C1 segment of cervical spinal cord (tissue), 14 donors: Measurements from ENCODE around the gene RORB.

Source experiments
- DNase-seq, 14 donors: peaks; one replicate each; lab custom pipeline; 2025; lab: John Stamatoyannopoulos, UW

The RORB gene

GRCh38 chr9:74595286-74595685, 98.2 kb downstream of the RORB start:
- no peak for DNase-seq

- no peak for DNase-seq
Observed at GRCh38 chr9:74598874-74599273, 101.7 kb downstream of the RORB start.

GRCh38 chr9:74609671-74610405, 112.7 kb downstream of the RORB start:
- no peak for DNase-seq

GRCh38 chr9:74610523-74611061, 113.5 kb downstream of the RORB start:
- no peak for DNase-seq

DNA sequence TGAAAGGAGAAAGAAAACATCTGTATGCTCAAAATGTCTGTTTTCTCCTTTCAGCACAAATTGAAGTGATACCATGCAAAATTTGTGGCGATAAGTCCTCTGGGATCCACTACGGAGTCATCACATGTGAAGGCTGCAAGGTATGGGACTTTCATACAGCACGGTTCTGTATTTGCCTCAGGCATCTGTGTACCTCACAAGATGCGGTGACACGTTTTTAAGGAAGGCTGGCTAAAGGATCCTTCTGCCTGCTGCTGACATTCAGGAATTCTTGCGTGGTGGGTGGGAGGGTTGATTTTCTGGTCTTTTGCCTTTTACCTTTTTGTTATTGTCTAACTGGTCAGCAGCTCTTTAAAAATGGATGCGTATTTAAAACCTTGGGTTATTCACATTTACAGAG, 133.1 kb downstream of the RORB start:
- no peak for DNase-seq

DNA sequence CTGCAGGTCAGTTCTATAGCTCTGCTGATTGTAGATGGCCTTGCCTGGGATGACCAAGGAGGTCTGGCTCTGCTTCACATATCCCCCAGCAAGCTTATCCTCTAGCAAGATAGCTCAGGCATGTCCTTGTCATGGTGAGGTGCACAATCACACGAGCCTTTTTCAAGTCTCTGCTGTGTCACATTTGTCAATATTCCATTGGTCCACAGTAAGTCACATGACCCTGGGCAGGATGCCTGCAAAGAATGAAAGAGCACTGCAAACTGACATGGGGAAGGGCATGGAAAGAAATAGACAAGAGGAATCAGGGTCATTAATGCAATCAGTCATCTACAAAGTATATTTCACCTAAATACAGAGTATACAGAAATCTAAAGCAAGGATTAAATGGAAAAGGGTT, 142.0 kb downstream of the RORB start:
- DNase-seq, result no peak

GRCh38 chr9:74642376-74642775, 145.2 kb downstream of the RORB start:
- DNase-seq, result no peak

- DNase-seq, result no peak
Observed at GRCh38 chr9:74643303-74643923, 146.3 kb downstream of the RORB start.

- no peak for DNase-seq
Observed at GRCh38 chr9:74644023-74644422, 146.9 kb downstream of the RORB start.

GRCh38 chr9:74645007-74645639, 148.0 kb downstream of the RORB start:
- DNase-seq, result no peak

DNA sequence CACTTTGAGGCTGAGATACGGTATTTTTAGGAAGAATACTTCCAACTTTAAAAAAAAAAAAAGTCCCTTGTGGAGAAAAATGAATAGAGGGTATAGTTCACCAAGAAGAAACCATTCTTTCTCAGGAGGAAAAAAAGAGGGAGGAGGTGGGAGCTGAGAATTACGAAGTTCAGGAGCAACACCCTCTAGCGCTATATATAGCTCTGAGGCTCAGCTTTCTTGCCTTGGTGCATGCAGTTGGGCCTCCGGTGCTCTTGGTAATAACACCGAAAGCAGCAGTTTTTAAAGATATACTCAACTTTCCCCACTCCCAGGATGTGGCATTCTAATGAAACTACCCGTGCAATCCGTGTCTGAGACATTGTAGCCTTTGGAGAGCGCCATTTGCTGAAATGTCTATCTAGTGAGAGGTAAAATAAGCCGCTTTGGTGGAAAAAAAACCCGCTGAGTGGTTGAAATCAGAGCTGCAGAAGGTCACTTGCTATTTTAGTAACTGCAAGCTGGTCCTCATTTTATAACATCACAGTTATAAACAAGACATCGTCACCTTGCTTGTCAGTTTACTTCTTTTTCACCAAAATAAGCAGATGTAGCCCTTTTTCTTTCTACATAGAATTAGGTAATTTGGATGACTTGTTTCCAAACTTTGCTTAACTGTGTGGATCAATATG, 156.4 kb downstream of the RORB start:
- DNase-seq, result no peak

DNA sequence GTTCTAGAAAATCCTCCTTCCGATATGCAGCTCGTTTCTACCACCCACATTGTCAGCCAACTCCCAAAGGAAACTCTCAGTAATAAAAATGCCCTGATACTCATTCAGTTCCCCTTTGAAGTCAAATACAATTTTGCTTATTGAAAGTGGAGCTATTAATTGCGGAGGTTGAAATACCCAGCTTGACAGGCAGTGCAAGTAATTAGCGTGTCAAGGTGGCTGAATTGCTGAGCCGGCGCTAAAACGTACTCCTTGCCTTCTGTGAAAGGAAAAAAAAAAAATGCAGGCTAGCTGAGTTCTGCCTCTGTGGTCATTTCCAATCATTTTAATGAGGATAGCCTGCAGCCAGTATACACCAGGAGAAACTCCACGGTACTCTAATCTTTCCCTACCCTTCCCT, 165.5 kb downstream of the RORB start:
- no peak for DNase-seq

DNA sequence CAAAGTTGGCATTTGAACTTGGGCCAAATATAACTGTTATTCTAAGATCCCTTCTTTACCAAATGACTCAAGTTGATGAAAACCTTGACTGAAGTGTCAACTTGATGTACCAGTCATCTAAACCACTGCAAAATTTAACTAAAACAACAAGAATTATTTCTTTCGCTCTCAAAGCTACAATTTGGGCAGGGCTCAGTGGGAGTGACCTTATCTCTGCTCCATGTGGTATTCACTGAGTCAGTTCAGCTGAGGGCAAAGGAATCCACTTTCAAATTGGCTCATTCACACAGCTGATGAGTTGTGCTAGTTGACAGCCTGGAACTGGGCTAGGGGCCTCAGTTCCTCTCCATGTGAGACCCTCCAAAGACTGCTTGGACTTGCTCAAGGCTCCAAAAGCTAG, 166.3 kb downstream of the RORB start:
- DNase-seq, result no peak

GRCh38 chr9:74666625-74667316, 169.6 kb downstream of the RORB start:
- no peak for DNase-seq

DNA sequence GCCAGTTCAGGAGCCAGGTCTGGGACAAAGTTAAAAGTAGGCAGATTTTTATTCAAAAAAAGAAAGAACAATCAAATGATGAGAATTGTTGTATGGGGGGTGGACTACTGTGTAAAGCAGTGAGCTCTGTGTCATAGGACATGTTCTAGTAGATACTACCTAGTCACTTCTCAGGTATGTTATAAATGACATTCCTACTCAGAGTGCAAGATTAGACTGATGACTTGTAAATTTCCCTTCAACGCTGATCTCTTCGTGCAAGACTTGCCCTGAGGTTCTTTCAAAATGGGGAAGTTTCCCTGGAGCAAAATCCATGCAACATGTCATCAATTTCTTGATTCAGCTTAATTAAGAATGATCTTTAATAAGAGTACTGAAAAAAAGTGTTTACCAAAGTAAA, 175.1 kb downstream of the RORB start:
- DNase-seq, result no peak

DNA sequence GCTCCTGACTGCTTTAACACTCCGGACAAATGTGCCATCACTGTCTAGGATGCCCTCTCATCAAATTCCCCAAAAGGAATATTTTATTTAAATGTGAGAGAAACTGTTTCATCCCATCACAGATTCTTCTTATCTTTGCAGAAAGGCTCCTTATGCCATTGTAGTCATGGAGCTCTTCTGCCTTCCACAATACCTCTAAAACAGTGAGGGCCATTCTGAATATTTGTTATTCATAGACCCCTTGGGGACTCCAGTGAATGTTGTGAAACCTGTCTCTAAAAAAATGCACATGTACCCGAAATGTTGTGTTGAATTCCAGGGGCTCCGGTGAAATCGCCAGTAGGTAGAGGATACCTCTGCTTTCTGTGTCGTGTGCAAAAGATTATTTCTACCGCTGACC, 176.9 kb downstream of the RORB start:
- no peak for DNase-seq

DNA sequence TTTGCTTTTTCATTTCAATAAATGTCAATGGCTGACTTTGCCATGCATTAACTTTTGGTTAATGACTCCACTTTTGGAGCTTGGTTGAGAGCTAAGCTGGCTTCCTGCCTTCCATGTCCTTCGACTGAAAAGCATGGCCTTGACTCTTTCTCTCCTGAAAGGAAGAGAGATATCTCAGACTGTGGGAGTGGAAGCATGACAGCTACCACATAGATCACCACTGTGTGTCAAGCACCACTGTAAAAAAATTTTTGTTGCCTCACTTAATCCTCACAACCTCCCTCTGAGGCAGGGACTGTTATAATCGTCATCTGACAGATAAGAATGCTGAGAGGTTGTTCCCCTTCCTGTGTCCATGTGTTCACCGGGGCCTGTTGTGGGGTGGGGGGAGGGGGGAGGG, 184.8 kb downstream of the RORB start:
- no peak for DNase-seq

GRCh38 chr9:74683322-74683721, 186.2 kb downstream of the RORB start:
- no peak for DNase-seq

DNA sequence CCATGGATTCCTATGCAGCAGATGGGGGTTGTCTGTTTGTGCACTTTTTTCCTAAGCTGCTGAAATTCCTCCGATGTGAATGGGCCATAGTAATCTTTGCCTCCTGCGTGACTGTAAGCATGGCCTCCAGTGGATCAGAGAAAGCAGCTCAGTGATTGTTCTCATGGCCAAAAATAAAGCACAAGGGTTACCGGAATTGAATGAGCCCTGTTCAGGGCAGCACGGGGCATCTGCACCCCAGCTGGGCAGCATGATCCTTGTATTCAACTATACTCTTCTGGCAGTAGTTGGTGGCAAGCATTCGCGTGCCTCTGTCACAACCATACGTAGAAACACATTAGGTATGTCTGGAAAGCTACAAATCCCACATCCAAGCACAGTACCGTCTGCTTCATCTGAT, 193.9 kb downstream of the RORB start:
- DNase-seq, result no peak

DNA sequence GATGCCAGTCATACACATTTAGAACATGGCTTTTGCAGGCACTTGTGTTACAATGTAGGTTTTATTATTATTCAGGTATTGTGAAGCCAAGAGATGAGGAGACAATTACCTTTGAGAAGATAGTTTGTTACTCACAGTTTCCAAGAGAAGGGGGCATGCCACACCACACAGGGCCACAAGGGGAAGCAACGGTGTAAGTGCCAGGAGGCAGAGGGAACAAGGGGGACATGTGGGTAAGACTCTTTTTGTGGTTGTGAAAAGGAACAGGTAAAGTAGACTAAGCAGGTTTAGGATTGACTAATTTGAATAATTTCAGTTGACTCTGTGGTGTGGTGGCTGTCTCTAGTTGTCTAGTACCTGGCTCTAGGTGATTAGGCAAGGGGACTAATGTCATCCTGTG, 199.4 kb downstream of the RORB start:
- DNase-seq, result no peak

GRCh38 chr9:74697535-74697934, 200.4 kb downstream of the RORB start:
- DNase-seq, result no peak

DNA sequence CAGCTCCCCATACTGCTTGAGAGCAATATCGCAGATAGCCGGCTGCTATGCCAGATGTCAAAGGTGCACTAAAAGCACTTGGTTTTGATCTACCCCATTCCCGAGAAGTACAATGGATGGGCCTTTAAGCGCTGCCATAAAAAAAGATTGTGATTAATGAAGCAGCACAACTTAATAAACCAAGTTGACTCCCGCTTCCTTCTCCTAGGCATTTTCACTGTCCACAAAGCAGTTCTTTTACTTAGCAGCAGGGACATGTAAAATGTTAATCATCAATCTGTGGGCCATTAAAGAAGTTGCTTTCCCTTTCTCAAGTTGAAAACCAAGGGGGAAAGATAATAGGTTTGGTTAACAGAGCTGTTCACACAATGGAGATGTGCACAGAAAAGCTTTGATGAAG, 214.2 kb downstream of the RORB start:
- DNase-seq, result no peak
